Activated CD4-positive, alpha-beta T cell treated with anti-CD3 and anti-CD28 coated beads for 36 hours (primary cell): Measurements from ENCODE around the gene ZCCHC3. TPM values are rescaled to one million over a fixed set of nuclear protein-coding genes. Genes with fewer than 3 reads are reported as not detected.
"Not testable (repeated sequence)": the region's sequence is repeated elsewhere in the genome, so short reads cannot be mapped to it uniquely, and the experiment has no call there.

Experiments used
- ATAC-seq: fragments of 200-7000 bp; cut with Tn5 transposase; one replicate; pipeline ENCODE4 v1.10.0; 2021; ENCODE audit warnings: mild to moderate bottlenecking, moderate library complexity
- CTCF ChIA-PET: fragments of 350-600 bp; sonication (Branson Sonifier 250); formaldehyde crosslinking; loops from one replicate; lab custom pipeline; 2021; ENCODE audit warnings: antibody characterized with exemption; lab: Charles Lee
- POLR2A ChIA-PET: fragments of 350-600 bp; sonication (Branson Sonifier 250); formaldehyde crosslinking; loops from one replicate; lab custom pipeline; 2021; ENCODE audit warnings: antibody characterized with exemption, inconsistent platforms; lab: Charles Lee
- DNase-seq: peaks from one replicate; pipeline ENCODE4 v3.0.0-alpha.2; 2020
- H3K27ac Mint-ChIP-seq: one replicate; pipeline ENCODE4 v1.8.0; 2021; ENCODE audit warnings: mixed read lengths
- H3K27me3 Mint-ChIP-seq: one replicate; pipeline ENCODE4 v1.8.0; 2021; ENCODE audit warnings: mixed read lengths
- H3K36me3 Mint-ChIP-seq: one replicate; pipeline ENCODE4 v1.8.0; 2021; ENCODE audit warnings: low read depth, mixed read lengths
- H3K4me1 Mint-ChIP-seq: one replicate; pipeline ENCODE4 v1.8.0; 2021; ENCODE audit warnings: mixed read lengths
- H3K4me3 Mint-ChIP-seq: one replicate; pipeline ENCODE4 v1.8.0; 2021; ENCODE audit warnings: mild to moderate bottlenecking, moderate library complexity, mixed read lengths
- H3K9me3 Mint-ChIP-seq: one replicate; pipeline ENCODE4 v1.8.0; 2021; ENCODE audit warnings: low read depth, mixed read lengths
- intact Hi-C, 2 experiments: fragments of 100-400 bp; cut with DNase I in 1 of 2; cut with micrococcal nuclease in 1 of 2; formaldehyde crosslinking; loops; one replicate each; pipeline versions ENCODE4 v1.14.2 to v1.15.1; 2022 to 2024; cut with DNase I, micrococcal nuclease
- total RNA-seq, 2 experiments: library from RNA; stranded (reverse); gene quantifications; one replicate each; pipeline ENCODE4 v1.2.3, GENCODE V29; 2021

Gene ZCCHC3
- total RNA-seq, 2 experiments from 2014 or later, result 15.6 to 16.4 TPM

DNA sequence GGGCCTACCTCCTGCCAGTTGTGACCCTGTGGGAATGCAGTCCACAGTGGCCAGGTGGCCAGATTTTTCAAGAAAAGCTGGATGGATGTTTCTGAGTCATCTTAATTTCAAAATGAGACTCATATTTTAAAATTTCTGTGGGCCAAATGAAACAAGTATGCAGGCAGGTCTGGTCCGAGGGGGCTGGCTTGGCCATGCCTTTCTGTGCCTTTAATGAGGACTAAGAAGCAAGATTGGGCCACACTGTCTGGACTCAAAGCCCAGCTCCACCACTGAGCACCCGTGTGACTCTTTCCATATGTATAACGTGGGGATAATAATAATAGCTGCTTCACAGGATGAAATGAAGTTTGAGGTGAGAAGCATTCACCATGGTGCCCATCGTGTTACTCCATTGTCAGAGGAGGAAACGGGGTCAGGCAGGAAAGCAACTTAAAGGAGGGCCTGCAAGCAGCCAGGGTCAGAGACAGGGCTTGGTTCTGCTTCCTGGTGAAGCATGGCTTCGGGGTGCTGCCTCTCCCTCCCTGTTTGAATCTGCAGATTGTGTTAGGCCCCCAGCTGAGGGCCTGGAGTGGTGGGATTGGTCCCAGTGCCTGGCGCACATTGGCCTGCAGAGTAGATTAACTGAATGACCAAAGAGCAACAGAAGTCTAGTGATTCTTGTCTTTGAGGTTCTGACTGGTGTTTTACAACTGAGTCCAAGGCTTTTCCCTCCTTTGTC lies 31.8 kb downstream of the ZCCHC3 start:
- no peaks in the 10 kb centered on the region for H3K9me3 Mint-ChIP-seq
- DNase-seq, result no peak
- no peak overlapping the region for H3K4me3 Mint-ChIP-seq
- ChIA-PET POLR2A (no interaction called here), CTCF (interaction anchor here (0.6 to 5.1 kb wide), 9 partner anchors 16 to 469 kb away, joined by 3 to 40 read pairs (median 9); partner anchors contain the start of gene NRSN2)
- H3K4me1 Mint-ChIP-seq, result peaks cover 17% of the 10 kb centered on the region
- intact Hi-C loops, result loop anchor here (5.0 kb wide), 2 partner anchors 122 to 503 kb away; partner anchors contain the start of gene FAM110A (in 1 of the 2)
- no peak overlapping the region for H3K27ac Mint-ChIP-seq
- no peak for ATAC-seq
- peaks cover 2% of the 10 kb centered on the region for H3K36me3 Mint-ChIP-seq
- H3K27me3 Mint-ChIP-seq, result no peaks in the 10 kb centered on the region

DNA sequence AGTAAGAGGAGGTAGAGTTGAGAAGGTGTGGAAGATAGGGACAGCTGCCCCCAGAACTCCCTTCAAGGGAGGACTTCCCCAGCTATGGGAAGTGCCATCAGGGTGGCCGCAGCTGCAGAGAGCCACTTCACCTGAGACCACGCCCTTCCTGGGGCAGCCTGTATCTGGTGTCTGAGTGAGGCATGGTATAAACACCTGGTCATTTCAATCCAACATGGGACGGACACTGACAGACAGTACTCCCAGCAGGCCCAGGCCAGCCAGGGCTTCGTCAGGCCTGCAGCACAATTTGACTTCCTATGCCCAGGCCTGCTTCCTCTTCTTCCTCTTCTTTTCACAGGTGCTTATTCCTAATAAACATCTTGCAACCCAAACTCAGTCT lies 32.5 kb downstream of the ZCCHC3 start:
- POLR2A ChIA-PET, result no interaction called here

DNA sequence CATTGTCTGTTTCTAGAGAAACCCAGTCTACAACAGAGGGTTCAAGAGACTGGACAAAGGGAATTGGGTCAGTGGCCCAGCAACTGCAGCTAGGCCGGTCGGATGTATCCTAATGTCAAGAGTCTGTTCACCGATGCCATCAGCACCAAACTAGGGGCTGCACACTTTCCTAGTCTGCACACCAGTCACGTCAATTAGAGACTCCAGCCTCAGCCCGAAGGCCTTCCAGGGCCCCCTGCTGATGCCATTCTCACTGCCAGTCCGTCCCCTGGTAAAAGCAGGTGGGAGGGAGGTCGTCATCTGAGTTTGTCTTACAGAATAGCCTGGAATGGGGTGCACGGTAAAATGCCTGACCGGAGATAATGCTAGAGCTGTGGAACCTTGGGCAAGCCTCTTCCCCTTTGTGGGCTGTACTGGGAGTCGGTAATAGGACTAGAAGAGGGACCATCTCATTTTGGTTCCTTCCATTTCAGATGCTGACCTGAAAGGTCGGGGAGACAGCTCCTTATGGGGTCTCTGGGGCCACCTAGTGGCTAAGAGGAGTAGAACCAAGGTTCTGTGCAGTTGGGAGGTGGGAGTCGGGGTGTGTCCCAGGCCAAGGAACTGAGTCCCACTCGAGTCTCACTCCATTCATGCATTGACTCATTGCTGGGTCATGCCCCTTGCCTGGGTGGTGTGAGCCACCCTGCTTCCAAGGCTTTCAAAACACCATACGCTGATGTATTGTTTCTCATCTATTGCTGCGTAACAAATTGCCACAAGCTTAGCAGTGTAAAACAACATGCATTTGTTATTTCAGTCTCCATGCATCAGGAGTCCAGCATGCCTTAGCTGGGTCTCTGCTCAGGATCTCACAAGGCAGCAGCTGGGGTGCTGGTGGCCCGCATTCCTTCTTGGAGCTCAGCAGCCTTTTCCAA lies 33.1 kb downstream of the ZCCHC3 start:
- Mint-ChIP-seq H3K36me3 (peaks cover 2% of the 10 kb centered on the region), H3K4me1 (peaks cover 17% of the 10 kb centered on the region), H3K9me3 (no peaks in the 10 kb centered on the region), H3K27ac (no peak overlapping the region), H3K27me3 (no peaks in the 10 kb centered on the region), H3K4me3 (no peak overlapping the region)
- ChIA-PET POLR2A (interaction anchor here (0.6 kb wide), 1 partner anchor 127 kb away, joined by 8 read pairs; no protein-coding TSS in a partner anchor), CTCF (interaction anchor here (0.6 to 5.1 kb wide), 27 partner anchors 9 to 260 kb away, joined by 3 to 40 read pairs (median 3); partner anchors contain the start of gene NRSN2)
- intact Hi-C loops, result loop anchor here in 1 of 2 experiments (1.0 kb wide), 2 partner anchors 63 to 121 kb away; no protein-coding TSS in a partner anchor
- peak; percentile 78 for DNase-seq
- ATAC-seq, result peak; percentile 66

More for the DNA sequence above, 32.5 kb downstream of the ZCCHC3 start:
- intact Hi-C loops, result loop anchor here (1.0 to 5.0 kb wide), 4 partner anchors 63 to 502 kb away; partner anchors contain the start of gene FAM110A (in 1 of the 2)
- H3K36me3 Mint-ChIP-seq, result peaks cover 2% of the 10 kb centered on the region
- H3K27ac Mint-ChIP-seq, result no peak overlapping the region
- H3K27me3 Mint-ChIP-seq, result no peaks in the 10 kb centered on the region
- ATAC-seq, result no peak
- DNase-seq, result no peak
- H3K4me1 Mint-ChIP-seq, result peaks cover 17% of the 10 kb centered on the region
- H3K9me3 Mint-ChIP-seq, result no peaks in the 10 kb centered on the region
- no peak overlapping the region for H3K4me3 Mint-ChIP-seq
- CTCF ChIA-PET, result interaction anchor here (0.6 to 5.1 kb wide), 14 partner anchors 9 to 122 kb away, joined by 3 to 40 read pairs (median 6); partner anchors contain the start of gene NRSN2

DNA sequence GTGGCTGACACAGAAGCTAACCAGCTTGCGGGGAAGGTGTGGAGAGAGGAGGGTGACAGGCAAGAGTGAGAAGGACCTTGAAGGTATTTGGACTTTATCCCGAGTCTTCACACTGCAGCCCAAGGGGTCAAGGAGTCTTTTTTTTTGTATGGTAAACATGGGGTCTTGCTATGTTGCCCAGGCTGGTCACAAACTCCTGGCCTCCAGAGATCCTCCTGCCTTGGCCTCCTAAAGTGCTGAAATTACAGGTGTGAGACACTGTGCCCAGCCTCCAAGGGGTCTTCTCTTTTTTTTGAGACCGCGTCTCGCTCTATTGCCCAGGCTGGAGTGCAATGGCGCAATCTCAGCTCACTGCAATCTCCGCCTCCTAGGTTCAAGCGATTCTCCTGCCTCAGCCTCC lies 37.2 kb downstream of the ZCCHC3 start:
- peaks cover 7% of the 10 kb centered on the region for H3K4me1 Mint-ChIP-seq
- intact Hi-C loops, result no loop called here
- POLR2A ChIA-PET, result no interaction called here
- no peaks in the 10 kb centered on the region for H3K27me3 Mint-ChIP-seq
- H3K27ac Mint-ChIP-seq, result no peak overlapping the region
- H3K4me3 Mint-ChIP-seq, result no peak overlapping the region
- no peaks in the 10 kb centered on the region for H3K9me3 Mint-ChIP-seq
- CTCF ChIA-PET, result interaction anchor here (0.6 to 1.3 kb wide), 3 partner anchors 10 to 68 kb away, joined by 4 to 5 read pairs (median 4); partner anchors contain the start of gene SOX12
- H3K36me3 Mint-ChIP-seq, result no peaks in the 10 kb centered on the region
- DNase-seq (no peak), ATAC-seq (no peak)

DNA sequence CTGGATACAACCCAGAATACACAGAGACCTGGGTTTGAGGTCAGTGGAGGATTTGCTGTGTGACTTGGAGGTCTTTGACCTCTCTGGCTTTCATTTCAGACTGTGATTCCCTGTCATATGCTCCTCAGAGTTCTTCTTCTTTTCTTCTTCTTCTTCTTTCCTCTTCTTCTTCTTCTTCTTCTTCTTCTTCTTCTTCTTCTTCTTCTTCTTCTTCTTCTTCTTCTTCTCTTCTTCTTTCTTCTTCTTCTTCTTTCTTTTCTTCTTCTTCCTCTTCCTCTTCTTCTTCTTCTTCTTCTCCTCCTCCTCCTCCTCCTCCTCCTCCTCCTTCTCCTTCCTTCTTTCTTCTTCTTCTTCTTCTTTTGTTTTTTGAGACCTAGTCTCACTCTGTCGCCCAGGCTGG lies 38.7 kb downstream of the ZCCHC3 start:
- intact Hi-C loops, H3K4me3 Mint-ChIP-seq, H3K4me1 Mint-ChIP-seq, H3K36me3 Mint-ChIP-seq, H3K27me3 Mint-ChIP-seq, H3K9me3 Mint-ChIP-seq, ATAC-seq, POLR2A ChIA-PET, DNase-seq, H3K27ac Mint-ChIP-seq: not testable (repeated sequence)
- CTCF ChIA-PET, result interaction anchor here (0.8 kb wide), 1 partner anchor 43 kb away, joined by 4 read pairs; no protein-coding TSS in a partner anchor

DNA sequence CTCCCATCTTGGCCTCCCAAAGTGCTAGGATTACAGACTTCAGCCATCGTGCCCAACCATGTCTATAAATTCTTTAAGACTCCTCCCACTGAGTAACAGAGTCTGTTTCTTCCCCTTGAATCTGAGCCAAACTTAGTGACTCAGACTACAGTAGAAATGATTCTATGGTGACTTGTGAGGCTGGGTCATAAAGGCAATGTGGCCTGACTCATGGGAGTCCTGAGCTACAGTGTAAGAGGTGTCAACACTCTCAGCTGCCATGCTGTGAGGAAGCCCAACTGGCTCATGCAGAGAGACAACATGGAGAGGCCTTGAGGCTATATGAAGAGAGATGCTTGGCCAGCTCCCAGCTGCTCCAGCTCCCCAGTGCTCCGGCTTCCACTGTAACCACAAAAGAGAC lies 44.3 kb downstream of the ZCCHC3 start:
- ChIA-PET CTCF (interaction anchor here (0.6 to 1.3 kb wide), 3 partner anchors 11 to 193 kb away, joined by 3 to 6 read pairs (median 3); no protein-coding TSS in a partner anchor), POLR2A (interaction anchor here (0.6 kb wide), 1 partner anchor 131 kb away, joined by 3 read pairs; no protein-coding TSS in a partner anchor)
- H3K36me3 Mint-ChIP-seq, result peaks cover 5% of the 10 kb centered on the region
- no peaks in the 10 kb centered on the region for H3K27me3 Mint-ChIP-seq
- no peak overlapping the region for H3K4me3 Mint-ChIP-seq
- ATAC-seq (peak; percentile 98), DNase-seq (peak; percentile 80)
- intact Hi-C loops, result no loop called here
- H3K9me3 Mint-ChIP-seq, result peaks cover 10% of the 10 kb centered on the region
- peaks cover 4% of the 10 kb centered on the region for H3K4me1 Mint-ChIP-seq
- no peak overlapping the region for H3K27ac Mint-ChIP-seq

DNA sequence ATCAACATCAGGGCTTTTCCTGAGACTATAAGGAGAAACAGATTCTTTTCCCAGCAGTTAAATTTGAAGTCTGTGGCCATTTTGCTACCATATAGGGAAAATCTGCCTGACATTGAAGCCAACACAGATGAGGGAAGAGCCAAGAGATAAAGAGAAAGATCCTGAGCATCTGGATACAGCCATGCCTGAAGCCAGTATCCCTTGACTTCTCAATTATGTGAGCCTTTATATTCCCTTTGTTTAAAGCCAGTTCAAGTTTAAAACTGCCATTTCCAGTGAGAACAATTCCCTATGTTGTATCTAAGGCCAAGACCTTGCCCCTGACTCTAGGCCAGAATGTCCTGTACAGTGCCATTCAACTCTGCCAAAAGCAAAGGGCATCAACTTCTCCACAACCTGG lies 45.7 kb downstream of the ZCCHC3 start:
- Mint-ChIP-seq H3K36me3 (peaks cover 5% of the 10 kb centered on the region), H3K27me3 (no peaks in the 10 kb centered on the region), H3K27ac (no peak overlapping the region), H3K4me1 (peaks cover 5% of the 10 kb centered on the region), H3K4me3 (no peak overlapping the region), H3K9me3 (peaks cover 10% of the 10 kb centered on the region)
- ChIA-PET POLR2A (no interaction called here), CTCF (no interaction called here)
- ATAC-seq, result no peak
- intact Hi-C loops, result no loop called here
- DNase-seq, result no peak

DNA sequence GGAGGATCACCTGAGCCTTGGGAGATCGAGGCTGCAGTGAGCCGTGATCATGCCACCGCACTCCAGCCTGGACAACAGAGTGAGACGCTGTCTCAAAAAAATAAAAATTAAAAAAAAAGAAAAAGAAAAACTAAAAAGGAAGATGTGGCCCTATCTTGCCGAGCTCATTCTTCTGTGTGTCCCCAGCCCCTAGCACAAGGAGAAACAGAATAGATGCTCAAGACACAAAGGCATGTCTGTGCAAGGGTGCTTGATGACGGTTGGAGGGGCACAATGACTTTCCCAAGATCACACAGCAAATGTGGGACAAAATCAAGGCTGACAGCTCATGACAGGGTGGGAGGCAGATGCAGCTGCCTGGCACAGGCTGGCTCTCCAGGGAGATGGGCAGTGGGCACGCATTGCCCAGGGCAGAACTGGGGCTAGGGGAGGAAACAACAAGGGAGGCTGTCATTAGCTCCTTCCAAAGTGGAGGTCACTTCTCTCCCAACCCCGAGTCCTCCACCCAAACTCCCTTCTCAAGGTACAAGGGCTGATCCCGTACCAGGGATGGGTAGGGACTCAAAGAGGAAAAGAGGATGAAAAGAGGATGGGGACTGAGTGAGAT lies 48.8 kb downstream of the ZCCHC3 start:
- POLR2A ChIA-PET, result no interaction called here
- intact Hi-C loops, result loop anchor here in 1 of 2 experiments (2.0 to 5.0 kb wide), 2 partner anchors 35 to 196 kb away; partner anchors contain the start of genes CSNK2A1 and TRIB3
- ATAC-seq (no peak), DNase-seq (no peak)
- peak overlapping the region; percentile 82 for H3K4me3 Mint-ChIP-seq
- peaks cover 10% of the 10 kb centered on the region for H3K4me1 Mint-ChIP-seq
- peaks cover 10% of the 10 kb centered on the region for H3K9me3 Mint-ChIP-seq
- peaks cover 5% of the 10 kb centered on the region for H3K36me3 Mint-ChIP-seq
- H3K27me3 Mint-ChIP-seq, result no peaks in the 10 kb centered on the region
- no peak overlapping the region for H3K27ac Mint-ChIP-seq
- CTCF ChIA-PET, result interaction anchor here (0.8 to 4.3 kb wide), 6 partner anchors 8 to 93 kb away, joined by 3 to 16 read pairs (median 4); no protein-coding TSS in a partner anchor

DNA sequence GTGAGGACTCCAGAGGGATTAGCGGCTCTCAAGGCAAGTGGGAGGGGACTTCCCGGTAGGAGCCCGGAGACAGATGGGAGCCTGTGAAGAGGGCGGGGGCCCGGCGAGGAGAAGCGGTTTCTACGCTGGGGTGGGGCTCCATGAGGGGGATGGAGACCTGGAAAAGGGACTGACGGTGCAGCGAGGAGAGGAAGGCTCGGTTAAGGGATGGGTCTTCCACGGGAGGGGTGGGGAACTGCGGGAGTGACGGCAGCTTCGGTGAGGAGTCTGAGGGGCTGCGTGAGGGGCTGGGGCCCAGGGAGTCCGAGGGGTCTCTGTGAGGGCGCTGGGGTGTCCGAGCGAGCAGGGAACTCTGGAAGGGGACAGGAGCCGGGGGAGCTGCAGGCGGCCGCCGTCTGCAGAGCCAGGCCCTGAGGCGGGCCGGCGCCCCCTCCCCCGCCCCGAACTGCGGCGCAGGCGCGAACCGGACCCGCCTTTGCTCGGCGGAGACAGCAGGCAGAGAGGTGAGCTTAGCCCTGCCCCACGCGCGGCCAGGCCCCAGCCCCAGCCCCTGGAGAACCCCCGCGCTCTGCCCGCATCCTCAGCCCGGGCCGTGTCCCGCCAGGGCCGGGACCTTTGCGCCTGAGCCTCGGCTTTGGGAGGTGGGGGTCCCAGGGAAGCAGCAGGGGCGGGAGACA lies 49.4 kb downstream of the ZCCHC3 start, which contains the start of gene NRSN2:
TSS of gene NRSN2 (plus strand) at position 472 of the 677 bp plus-strand sequence. CDS start 2,533 bp downstream, outside the sequence.
- Mint-ChIP-seq H3K9me3 (peaks cover 7% of the 10 kb centered on the region), H3K27ac (no peak within 1 kb of the TSS), H3K4me1 (peaks cover 10% of the 10 kb centered on the region), H3K27me3 (no peaks in the 10 kb centered on the region), H3K4me3 (peak within 1 kb of the TSS; percentile 82), H3K36me3 (peaks cover 5% of the 10 kb centered on the region)
- peak; percentile 64 for DNase-seq
- ChIA-PET CTCF (interaction anchor here (0.8 to 4.3 kb wide), 4 partner anchors 9 to 93 kb away, joined by 3 to 16 read pairs (median 6); no protein-coding TSS in a partner anchor), POLR2A (no interaction called here)
- intact Hi-C loops, result loop anchor here in 1 of 2 experiments (1.0 to 5.0 kb wide), 4 partner anchors 21 to 196 kb away; partner anchors contain the start of genes CSNK2A1, RBCK1, SOX12 and TRIB3
- peak; percentile 61 for ATAC-seq

DNA sequence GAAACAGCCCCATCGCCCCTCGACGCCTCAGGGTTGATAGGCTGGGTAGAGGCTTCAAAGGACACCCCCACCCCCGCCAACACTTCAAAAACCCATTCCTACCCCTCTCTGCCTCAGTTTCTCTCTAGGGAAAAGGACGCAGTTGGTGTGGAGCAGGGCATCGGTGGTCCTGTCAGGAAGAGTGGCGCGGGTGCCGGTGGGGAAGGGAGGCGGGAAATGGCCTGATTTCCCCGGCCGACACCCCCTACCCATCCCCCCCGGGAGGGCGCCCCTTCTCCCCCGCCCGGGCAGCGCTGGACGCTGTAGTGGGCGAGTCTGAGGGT lies 49.9 kb downstream of the ZCCHC3 start:
- Mint-ChIP-seq H3K4me3 (peak overlapping the region; percentile 82), H3K36me3 (peaks cover under 1% of the 10 kb centered on the region), H3K27ac (no peak overlapping the region), H3K4me1 (peaks cover 10% of the 10 kb centered on the region), H3K9me3 (peaks cover 2% of the 10 kb centered on the region), H3K27me3 (no peaks in the 10 kb centered on the region)
- ChIA-PET POLR2A (no interaction called here), CTCF (interaction anchor here (4.3 kb wide), 1 partner anchor 17 kb away, joined by 16 read pairs; no protein-coding TSS in a partner anchor)
- ATAC-seq, result no peak
- intact Hi-C loops, result loop anchor here in 1 of 2 experiments (1.0 to 5.0 kb wide), 4 partner anchors 22 to 195 kb away; partner anchors contain the start of genes CSNK2A1, RBCK1, SOX12 and TRIB3
- no peak for DNase-seq
